GM18867 (cell line): ENCODE data around the gene GAB2.

Source experiments
- ATAC-seq: cut with Tn5 transposase; IDR thresholded peaks from one replicate; pipeline ENCODE4 v1.9.1; 2021; ENCODE audit warnings: mild to moderate bottlenecking, moderate library complexity; ENCODE audit not compliant: unreplicated experiment

Gene GAB2

DNA sequence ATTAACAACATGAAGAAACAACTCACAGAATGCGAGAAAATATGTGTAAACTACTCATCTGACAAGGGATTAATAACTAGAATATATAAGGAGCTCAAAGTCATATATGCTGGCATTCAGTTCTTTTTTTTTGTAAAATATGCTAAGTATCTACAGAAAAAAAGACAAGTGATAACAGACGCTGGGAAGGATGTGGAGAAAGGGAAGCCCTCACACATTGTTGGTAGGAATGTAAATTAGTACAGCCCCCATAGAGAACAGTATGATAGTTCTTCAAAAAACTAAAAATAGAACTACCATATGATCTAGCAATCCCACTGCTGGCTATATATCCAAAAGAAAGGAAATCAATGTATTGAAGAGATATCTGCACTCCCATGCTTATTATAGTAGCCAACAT, 13.8 kb downstream of the GAB2 start:
- no peak for ATAC-seq

DNA sequence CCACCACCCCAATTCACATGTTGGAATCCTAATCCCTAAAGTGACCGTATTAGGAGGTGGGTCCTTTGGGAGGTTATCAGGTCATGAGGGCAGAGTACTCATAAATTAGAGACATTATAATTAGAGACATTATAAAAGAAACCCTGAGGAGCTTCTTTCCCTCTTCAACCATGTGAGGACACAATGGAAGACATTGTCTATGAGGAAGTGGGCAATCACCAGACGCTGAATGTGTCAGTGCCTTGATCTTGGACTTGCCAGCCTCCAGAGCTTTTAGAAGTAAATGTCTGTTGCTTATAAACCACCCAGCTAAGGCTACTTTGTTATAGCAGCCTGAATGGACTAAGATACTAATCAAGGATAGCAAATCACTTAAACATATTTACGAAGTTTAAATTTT, 14.8 kb downstream of the GAB2 start:
- no peak for ATAC-seq

DNA sequence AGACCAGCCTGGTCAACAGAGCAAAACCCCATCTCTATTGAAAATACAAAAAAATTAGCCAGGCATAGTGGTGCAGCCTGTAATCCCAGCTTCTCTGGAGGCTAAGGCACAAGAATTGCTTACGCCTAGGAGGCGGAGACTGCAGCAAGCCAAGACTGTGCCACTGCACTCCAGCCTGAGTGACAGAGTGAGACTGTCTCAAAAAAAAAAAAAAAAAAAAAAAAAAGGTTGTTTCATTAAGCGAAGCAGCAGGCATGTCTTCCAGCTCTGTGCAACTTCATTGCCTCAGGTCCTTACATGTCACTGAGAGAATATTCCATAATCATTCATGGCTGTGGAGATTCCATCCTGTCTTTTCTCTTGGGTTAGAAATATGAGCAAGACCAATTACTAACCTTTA, 16.9 kb downstream of the GAB2 start:
- no peak for ATAC-seq

DNA sequence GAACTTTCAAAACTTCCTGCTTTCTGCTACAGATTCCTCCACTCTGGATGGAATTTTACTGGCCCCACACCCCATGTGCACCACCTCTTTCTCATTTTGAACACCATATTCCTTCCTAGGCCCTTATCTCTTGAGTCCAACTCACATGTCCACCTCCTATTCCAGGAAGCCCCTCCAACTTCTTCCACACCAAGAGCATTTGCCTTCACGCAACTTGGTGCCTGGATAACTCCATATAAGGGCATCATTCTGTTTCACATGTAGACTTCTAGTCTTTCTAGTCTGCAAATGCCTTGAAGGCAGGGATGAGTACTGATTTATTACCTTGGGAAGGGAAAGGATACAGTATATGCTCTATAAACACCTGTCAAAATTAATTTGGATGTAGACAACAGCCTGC, 17.5 kb downstream of the GAB2 start:
- no peak for ATAC-seq

DNA sequence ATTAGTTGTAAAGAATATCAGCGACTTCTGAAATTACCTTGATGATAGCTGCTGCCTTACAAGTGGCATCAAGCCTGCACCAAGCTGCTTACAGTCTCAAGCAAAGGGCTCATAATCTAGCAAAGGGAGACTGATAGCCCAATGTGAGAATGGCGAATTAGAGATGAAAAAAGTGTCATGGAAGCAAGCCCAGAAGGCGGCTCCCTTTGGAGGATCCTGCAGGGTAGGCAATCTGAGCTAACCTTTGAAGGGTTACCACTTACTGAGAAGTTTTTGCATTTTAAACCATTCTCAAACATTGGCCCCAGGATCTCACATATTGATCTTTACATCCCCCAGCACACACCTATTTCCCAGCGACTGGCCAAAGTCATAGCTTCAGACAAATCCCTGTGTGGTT, 18.5 kb downstream of the GAB2 start:
- ATAC-seq, result no peak

DNA sequence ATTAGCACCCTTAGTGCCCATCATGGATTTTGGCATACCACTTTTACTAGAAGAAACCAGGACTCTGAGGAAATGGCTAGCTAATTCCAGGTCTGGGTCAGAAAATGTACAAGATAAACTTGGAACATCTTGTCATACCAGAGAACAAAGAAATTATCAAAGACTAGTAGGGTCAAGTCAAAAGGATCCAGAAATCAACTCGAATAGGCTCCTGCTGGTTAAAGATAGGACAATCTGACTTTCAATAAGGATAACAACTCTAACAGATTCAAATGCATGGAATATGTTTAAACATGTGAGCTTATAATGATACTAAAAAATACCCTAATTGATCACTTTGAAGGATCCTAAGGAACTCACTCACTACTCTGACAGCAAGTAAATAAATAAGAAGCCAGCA, 18.9 kb downstream of the GAB2 start:
- ATAC-seq, result no peak

DNA sequence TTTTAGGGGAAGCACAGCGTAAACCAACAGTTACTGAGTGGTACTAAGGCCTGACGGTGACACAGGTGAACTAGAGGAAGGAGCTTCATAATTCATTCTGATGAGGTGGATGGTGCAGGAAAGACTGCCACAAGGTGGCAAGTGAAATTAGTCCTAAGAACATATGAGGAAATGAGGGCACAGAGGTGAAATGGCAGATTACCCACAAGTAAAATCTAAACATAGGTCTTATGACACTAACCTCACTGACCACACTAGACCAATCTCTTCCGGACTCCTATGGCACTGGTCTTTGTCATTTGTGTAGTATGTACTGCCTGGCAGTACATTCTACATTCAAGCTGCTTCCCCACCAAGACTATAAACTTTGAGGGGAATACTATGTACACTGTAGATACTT, 20.2 kb downstream of the GAB2 start:
- peak; percentile 94 for ATAC-seq

DNA sequence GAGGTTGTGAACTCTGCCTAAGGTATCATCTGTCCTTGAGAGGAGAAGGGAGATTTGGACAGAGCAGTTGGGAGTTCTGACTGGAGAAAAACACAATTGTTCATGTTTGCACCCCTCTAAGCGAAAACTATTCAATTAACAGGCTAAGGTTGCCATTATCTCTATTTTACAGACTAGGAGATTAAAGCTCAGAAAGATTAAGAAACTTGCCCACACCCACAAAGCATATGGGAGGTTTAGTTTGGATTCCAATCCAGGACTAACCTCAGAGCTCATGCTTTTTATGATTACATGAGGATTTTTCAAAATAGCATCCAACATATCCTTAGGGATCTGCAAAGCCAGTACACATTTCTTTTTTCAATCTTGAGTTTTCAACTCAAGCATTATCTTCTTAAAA, 22.0 kb downstream of the GAB2 start:
- no peak for ATAC-seq

DNA sequence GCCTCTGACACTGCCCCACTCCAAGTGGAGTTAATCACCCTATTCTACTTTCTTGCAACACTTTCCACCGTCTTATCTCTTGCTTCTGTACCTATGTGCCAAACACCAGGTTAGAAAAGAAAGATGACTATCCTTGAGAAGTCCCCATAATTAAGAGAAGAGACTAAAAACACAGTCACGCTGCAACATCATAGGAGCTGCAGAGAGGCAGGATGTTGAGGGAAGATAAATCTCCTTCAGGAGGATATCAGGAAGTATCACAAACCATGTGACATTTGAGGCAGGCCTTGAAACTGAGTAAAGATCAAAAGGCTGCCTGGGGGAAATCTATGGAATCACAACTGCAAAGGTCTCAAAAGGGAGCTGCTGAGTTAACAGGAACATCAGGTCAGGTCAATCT, 24.8 kb downstream of the GAB2 start:
- ATAC-seq, result no peak

DNA sequence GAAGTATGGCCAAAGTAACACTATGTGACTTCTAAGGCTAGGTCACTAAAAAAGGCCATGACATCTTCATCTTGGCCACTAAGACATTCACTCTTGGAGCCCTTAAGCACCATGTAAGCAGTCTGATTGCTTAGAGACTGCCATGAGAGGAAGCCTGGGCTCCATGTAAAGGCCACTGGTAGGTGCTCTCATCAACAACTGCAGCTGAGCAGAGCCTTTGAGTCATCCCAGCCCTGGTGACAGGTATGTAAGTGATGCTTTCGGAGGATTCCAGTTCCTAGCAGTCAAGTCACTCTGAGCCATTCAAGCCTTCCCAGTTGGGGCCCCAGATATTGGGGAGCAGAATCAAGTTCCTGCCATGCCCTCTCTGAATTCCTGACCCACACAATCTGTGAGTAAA, 26.2 kb downstream of the GAB2 start:
- ATAC-seq, result no peak

DNA sequence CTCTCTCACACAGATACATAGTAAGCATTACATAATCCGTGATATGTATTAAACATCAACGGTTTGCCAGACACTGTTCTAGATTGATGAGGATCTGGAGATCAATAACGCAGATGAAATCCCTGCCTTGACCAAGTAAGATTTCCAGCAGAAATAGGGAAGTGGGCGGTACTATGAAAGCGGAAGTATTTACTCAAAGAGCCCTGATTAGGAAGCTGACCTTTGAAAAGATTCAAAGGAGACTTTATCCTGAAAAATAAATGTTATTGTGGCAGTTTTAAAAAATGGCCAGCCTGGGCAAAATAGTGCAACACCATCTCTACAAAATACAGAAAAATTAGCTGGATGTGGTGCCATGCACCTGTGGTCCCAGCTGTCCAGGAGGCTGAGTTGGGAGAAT, 26.8 kb downstream of the GAB2 start:
- no peak for ATAC-seq

DNA sequence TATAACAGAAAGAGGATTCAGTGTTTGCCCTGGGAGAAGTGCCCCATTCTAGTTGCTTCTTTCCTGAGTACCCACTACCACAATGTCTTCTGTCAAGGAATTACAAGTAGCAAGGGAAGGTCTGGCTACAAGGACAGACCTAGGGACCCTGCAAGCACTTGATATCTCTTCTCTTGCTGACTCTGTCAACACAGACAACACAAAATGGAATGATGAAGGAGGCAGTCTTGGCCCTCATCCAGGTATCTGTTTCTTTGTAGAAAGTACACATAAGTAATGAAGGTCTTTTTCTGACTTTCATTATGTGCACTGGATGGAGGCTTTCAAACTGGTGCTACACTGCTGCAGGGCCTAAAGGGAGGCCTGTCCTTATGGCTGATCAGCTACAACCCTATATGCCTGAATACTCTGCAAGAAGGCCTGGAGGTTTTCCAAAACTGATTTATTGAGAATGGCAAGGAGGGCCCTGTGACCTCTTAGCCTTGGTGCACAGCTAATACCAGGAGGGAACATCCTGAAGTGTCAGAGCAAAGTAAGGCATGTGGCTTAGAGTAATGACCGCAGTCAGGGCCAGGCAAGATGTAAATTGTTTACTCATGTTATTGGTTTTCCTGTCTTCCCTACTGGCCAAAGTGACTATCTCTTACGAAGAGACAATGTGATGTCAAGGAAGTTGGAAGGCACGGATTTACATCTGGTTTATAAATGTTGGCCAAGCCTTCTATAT, 31.2 kb downstream of the GAB2 start:
- no peak for ATAC-seq

DNA sequence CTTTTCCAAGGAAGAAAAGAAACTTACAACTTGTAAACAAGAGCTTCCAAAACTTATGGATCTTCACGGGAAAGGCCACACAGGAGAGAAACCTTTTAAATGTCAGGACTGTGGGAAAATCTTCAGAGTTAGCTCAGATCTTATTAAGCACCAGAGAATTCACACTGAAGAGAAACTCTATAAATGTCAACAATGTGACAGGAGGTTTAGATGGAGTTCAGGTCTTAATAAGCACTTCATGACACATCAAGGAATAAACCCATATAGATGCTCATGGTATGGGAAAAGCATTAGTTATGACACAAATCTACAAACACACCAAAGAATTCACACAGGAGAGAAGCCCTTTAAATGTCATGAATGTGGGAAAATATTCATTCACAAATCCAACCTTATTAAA, 32.4 kb downstream of the GAB2 start:
- no peak for ATAC-seq

DNA sequence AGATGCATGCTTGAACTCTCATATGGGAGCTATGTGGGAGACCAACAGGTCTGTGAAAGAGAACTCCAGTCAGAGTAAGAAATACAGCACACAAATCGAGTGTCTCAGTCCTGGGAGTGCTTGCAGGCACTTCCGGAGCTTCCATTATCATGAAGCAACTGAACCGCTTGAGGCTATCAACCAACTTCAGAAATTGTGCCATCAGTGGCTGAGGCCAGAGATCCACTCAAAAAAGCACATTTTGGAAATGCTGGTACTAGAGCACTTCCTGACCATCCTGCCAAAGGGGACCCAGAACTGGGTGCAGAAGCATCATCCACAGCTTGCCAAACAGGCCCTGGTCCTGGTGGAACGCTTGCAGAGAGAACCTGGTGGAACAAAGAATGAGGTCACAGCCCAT, 33.4 kb downstream of the GAB2 start:
- no peak for ATAC-seq

DNA sequence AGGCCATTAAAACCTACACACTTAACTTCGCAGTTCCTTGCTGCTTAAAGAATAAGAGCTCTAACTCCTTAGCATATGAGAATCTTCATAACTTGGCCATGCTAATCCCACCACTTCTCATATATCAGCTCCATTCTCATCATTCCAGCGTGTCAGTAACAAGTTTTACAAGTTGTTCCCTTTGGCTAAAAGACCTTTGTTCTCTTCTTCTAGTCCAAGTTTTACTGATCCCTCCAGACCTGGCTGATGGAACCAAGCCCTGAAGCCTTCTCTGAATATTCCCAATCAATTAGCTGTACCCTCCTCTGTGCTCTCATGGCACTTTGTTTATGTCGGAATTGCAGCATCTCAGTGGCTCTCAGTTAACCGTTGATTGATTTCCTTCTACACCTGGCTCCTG, 35.8 kb downstream of the GAB2 start:
- no peak for ATAC-seq

DNA sequence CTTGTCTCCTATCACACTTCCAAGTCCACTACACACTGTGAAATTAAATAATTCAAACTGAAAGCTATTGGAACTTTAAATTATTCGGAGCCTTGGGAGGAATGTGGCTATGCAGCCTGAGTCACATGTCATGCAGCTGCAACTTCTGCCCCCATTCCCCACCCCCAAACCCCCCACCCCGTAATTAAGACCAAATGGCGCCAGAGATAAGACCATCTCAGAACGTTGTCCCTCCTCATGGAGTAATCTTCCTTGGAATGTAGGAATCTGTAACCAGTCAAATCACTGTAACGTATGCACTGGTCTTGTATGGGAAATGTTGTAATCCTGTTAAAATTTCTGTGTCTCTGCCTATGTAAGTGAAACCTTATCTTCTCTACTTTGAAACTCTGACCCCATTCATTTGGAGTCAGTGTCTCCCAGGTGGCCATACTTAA, 37.0 kb downstream of the GAB2 start:
- ATAC-seq, result no peak

DNA sequence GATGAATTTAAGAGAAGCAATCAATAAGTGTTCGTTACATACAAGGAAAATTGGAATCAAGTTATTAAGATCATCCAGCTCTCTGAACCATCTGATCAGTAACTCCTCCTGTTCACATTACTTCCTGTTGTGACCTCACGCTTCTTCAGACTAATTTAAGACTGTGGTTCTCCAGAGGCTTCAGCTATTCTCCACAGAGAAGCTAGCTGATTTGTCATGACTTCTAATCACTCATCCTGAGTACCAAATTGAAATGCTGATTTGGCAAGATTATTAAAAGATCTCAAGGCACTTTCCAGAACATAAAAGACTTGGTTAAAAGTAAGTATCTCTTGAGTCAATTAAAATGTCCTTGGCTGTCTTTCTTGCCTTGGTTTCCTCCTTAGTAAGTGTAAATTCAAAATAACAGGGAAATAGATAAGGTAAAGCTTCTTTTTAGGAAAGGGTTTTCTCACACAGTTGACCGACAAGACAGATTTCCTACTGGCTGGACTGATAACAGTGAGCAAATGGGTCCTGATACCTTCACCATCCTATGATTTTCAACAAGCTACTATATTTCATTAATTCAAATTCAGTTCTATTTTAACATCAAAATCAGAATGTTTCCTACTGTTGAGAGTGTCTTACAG, 38.5 kb downstream of the GAB2 start:
- no peak for ATAC-seq

DNA sequence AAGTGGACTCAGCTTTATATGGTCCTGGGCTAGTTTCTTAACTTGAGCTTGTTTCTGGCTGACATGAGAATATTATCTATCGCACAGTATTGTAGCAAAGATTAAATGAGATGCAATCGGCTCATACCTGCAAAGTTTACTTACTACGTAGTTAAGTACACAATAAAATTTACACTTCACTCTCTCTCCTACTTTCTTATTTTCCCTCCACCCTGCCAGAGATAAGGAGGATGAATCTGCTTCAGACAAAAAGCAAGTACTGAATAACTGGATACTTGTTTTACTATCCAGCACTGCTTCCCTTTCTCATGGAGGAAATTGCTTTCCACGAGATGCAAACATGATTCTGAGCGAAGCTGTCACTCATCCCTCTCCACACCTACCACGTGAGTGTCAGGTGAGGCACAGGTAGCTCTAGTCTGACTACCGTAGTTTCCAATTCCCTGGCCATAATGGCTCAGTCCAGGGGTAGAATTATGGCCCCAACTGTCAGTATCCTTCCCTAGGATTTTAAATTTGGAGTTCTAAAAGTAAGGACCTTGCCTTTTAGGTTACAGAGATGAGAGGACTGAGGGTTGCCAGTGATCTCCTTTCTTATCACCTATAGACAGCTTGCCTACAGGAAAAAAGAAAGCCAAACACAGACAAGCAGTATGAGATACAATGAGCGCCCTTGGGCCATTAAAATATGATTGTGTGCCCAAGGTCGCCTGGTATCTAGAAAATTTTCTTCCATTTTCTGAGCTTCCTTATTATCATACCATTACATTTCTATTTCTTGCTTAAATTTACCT, 39.8 kb downstream of the GAB2 start:
- no peak for ATAC-seq

DNA sequence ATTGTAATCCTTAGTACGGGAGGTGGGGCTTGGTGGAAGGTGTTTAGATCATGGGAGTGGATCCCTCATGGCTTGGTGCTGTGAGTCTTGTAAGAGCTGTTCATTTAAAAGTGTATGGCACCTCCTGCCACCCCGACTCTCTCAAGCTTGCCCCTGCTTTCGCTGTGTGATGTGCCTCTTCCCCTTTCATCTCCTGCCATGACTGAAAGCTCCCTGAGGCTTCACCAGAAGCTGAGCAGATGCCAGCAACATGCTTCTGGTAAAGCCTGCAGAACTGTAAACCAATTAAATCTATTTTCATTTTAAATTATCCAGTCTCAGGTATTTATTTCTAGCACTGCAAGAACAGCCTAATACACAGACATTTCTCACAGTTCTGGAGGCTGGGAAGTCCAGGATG, 40.8 kb downstream of the GAB2 start:
- ATAC-seq, result no peak

DNA sequence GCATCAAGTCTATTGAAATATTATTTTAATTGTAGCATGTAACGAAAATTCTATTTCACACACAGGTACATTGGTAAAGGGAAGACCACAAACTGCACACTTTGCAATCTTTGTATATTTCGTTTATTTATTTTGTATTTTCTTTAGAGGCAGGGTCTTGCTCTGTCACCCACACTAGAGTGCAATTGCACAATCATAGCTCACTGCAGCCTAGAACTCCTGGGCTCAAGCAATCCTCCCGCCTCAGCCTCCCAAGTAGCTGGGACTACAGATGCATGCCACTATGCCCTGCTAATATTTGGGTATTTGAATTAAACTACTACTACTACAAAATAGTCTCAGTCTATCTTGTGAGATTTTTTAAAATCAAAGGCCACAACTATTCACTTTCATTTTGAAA, 42.7 kb downstream of the GAB2 start:
- ATAC-seq, result no peak

DNA sequence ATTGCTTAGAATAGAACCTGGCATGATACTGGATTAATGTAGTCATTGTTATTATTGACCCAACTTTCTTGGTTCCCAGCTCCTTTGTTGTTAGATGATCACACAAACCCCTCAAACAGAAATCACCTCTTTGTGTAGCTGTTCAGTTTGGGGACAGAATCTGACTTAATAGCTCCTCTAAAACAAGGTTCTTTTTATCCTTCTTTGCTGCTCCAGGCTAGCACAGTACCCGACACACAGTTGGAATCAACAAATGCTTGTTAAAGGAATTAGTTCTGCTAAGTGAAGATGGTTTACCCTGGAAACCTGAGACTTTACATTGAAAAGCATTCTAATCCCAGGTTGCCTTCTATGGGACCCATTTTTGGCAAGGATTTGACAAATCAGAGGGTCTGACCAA, 43.9 kb downstream of the GAB2 start:
- no peak for ATAC-seq

DNA sequence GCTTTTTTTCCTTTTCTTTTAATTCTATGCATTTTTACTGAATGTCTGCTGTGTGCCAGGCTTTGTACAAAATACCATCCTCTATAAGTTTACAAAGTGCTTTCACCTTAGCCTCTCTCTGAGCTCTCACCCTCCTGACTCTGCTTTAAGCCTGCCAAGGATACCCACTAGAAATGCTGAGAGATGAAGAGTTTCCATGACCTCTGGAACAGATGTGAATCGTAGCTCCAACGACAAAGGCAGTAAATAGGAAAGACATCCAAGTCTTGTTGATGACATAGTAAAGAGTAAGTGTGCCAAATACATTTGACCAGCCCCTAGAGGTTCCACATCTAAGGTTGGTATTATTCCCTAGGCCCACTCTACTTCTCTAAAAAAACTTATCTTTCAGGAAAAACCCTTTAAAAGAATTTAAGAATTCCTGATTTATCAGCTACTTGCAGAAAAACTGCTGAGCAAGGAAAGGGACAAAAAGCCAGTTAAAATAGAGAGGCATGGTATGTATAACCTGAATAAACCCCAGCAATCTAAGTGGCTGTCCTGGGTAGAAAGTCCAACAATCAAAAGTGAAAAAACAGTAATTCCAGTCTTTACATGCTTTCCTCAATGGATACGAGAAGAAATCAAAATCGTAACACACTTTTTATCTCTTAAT, 45.4 kb downstream of the GAB2 start:
- ATAC-seq, result no peak
